GM12872 (cell line): Measurements from ENCODE around the gene ARRB1.

Experiments used
- TF ChIP-seq, protein P1 (sequence below): IDR thresholded peaks from 3 replicates; pipeline ENCODE4 v1.5.1; 2011; ENCODE audit warnings: low read depth, mild to moderate bottlenecking, low read length, moderate library complexity; ENCODE audit not compliant: insufficient read depth

The ARRB1 gene

DNA sequence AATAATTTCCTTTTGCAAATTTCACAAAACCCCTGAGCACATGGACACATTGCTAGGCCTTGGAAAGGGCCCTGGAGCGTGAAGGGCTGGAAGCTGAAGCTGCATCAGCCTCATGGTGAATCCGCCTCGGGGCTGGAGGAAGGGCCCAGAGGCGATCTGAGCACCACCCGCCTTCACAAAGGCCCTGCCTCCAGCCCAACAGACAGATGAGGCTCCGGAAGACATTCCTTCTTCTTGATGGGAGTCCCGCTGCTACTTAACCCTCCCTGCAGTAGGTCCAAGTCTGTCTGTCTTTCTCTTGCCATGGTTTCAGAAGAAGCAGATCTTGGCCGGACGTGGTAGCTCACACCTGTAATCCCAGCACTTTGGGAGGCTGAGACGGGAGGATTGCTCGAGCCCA is 16.5 kb downstream of the ARRB1 start:
- TF ChIP-seq, protein P1, sequence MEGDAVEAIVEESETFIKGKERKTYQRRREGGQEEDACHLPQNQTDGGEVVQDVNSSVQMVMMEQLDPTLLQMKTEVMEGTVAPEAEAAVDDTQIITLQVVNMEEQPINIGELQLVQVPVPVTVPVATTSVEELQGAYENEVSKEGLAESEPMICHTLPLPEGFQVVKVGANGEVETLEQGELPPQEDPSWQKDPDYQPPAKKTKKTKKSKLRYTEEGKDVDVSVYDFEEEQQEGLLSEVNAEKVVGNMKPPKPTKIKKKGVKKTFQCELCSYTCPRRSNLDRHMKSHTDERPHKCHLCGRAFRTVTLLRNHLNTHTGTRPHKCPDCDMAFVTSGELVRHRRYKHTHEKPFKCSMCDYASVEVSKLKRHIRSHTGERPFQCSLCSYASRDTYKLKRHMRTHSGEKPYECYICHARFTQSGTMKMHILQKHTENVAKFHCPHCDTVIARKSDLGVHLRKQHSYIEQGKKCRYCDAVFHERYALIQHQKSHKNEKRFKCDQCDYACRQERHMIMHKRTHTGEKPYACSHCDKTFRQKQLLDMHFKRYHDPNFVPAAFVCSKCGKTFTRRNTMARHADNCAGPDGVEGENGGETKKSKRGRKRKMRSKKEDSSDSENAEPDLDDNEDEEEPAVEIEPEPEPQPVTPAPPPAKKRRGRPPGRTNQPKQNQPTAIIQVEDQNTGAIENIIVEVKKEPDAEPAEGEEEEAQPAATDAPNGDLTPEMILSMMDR, result no peak

DNA sequence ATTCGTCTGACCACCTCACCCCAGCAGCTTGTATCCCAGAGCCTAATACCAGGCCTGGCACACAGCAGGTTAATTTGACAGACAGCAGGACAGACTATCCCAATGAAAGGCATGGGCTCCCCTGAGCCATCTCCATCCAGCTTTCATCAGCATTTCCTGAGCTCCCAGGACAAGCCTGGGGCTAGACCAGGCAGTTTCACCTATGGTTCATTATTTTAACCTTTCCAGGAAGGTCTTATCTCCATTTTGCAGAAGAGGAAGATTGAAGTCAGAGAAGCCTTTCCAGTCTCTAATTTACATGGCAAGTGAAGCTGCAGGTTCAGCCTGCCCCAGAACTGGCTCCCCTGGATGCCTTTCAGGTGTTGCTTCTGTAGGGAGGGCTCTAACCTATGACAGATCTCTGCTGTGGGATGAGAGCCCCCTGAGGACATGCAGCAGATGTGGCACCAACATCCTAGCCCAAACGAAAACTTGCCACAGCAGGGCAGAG is 17.0 kb downstream of the ARRB1 start:
- TF ChIP-seq, protein P1, result no peak

DNA sequence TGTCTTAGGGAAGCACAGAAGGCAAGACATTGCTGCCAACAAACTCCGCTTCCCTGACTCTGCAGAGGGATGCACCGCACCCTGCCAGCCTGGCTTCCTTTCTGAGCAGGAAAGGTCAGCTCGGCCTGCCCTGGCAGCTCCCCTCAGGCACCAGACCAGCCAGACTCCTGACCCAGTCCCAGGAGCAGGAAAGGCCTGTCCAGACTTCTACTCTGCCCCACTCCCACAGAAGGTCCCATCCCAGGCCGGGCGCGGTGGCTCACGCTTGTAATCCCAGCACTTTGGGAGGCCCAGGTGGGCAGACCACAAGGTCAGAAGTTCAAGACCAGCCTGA is 17.7 kb downstream of the ARRB1 start:
- TF ChIP-seq, protein P1, result no peak

DNA sequence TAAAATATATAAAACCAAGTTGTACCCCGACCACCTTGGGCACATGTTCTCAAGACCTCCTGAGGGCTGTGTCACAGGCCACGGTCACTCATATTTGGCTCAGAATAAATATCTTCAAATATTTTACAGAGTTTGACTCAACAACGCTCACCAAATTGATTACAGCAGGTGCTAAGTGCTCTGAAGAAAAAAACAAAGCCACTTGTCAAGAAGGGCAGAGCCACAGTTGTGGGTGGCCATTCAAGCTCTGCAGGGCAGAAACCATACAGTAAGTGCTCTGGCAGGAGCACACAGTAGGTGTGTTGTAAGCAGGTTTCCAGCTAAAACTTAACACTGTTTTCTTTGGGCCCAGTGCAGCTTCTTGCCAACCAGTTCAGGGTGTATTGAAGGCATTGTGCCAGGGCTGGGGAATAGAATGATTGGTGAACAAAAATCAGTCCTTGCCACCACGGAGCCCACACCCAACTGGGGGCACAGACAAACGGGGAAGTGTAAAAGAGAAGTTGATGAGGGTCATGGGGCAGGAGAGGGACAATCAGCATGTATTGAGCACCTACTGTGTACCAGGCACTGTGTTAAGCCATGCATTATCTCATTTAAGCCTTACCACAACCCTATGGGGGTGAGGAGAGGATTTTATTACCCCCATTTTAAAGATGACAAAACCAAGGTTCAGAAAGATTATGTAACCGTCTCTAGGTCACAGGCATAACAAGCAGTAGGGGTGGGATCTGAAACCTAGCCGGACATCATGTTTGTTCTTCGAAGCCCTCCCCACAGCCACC is 18.2 kb downstream of the ARRB1 start:
- TF ChIP-seq, protein P1, result no peak

DNA sequence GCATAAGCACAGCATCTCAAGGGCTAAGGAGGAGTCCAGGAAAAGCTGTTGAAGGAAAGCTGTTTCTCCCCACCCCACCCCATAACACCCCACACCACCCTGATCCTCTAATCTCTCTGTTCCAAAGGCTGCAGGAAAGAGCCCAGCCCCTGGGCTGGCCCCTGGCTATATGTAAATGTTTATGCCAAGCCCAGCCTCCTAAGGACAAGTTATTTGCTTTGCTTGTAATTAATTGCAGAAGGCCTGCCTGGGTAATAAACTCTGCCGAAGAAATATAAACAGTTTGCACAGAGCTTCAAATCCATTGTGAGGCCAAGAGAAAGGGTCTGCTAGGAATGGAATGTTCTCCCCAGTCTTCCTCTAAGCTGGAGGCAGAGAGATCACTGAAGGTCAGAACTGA is 21.2 kb downstream of the ARRB1 start:
- TF ChIP-seq, protein P1, result no peak

DNA sequence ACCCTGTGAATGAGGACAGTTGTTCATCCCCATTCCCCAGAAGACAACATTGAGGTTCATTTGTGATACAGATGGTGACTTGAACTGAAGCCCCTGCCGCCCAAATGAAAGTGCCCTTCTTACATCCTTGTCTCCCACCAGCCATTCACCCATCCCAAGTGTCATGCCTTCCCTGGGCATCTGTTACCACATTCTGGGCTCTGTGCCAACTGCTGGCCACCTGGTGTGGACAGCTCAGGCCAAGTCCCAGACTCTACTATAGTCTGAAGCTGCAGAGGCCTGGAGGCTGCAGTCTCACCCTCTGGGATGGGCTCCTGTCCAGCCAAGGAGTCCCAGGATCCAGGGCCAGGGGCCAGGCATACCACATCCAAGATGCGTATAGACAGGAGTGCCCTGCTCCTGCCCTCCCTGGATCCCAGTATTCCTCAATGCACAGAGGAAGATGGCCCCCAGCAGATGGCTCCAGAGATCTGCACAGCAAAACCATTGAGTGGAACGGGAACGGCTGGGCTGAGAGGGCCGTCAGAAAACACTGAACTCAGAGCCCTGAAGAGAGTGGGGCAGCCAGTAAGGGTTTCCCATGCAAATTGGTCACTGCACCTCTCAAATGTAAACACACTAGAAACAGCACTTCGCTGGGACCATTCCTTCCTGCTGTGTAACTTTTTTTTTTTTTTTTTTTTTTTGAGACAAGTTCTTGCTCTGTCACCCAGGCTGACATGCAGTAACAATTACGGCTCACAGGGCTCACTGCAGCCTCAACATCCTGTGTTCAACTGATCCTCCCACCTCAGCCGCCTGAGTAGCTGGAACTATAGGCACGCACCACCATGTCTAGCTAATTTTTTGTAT is 22.8 kb downstream of the ARRB1 start:
- TF ChIP-seq, protein P1, result peak; percentile 54

DNA sequence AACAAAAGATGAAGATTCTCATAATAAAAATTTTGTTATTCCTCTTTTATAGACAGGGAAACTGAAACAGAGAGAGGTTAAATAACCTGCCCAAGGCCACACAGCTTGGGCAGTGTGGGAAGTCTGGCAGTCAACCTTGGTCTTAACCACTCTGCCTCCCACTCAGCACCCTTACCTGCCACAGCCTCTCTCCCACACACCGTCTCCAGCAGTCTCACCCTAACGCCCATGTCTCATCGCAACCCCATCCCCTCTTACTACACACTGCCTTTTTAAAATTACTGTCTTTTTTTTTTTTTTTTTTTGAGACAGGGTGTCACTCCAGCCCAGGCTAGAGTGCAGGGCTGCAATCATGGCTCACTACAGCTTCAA is 25.0 kb downstream of the ARRB1 start:
- TF ChIP-seq, protein P1, result no peak
